H1 (cell line): Measurements from ENCODE around the gene DUS1L. TPM values are rescaled to one million over a fixed set of nuclear protein-coding genes. Genes with fewer than 3 reads are reported as not detected.

ENCODE experiments used
- CTCF ChIA-PET: fragments of 300-600 bp; sonication (Branson Sonifier 250); formaldehyde crosslinking; loops from one replicate; lab custom pipeline; 2021; ENCODE audit not compliant: partially characterized antibody; lab: Charles Lee
- POLR2A ChIA-PET: fragments of 300-600 bp; sonication (Branson Sonifier 250); formaldehyde crosslinking; loops from one replicate; lab custom pipeline; 2021; ENCODE audit warnings: inconsistent platforms; ENCODE audit not compliant: partially characterized antibody; lab: Charles Lee
- DNase-seq, 2 experiments: peaks; one replicate each; pipeline versions ENCODE4 v3.0.0 to v3.0.0-alpha.2; 2010 to 2022; ENCODE audit warnings: low spot score in 2 of 2, low read depth in 1 of 2, mixed read lengths in 1 of 2
- FAIRE-seq: peaks from 2 replicates; lab custom pipeline; 2011; peaks lifted over from hg19 to GRCh38; lab: Jason Lieb, UNC
- H2AFZ ChIP-seq: 2 replicates; pipeline ENCODE4 v1.8.1; 2012; ENCODE audit warnings: low read length, inconsistent platforms
- H2AK5ac ChIP-seq: 2 replicates; pipeline ENCODE4 v1.6.1; 2013; ENCODE audit warnings: low read depth, low read length
- H2BK120ac ChIP-seq: replicated peaks from 2 replicates; pipeline ENCODE3; 2013; ENCODE audit warnings: low read depth, low read length, inconsistent platforms
- H2BK12ac ChIP-seq: 2 replicates; pipeline ENCODE4 v1.6.1; 2013; ENCODE audit warnings: low read depth, low read length
- H2BK15ac ChIP-seq: 2 replicates; pipeline ENCODE4 v1.6.1; 2013; ENCODE audit warnings: low read length
- H2BK20ac ChIP-seq: 2 replicates; pipeline ENCODE4 v1.6.1; 2013; ENCODE audit warnings: low read length
- H2BK5ac ChIP-seq: 2 replicates; pipeline ENCODE4 v1.6.1; 2013; ENCODE audit warnings: low read depth, low read length
- H3K14ac ChIP-seq: 2 replicates; pipeline ENCODE4 v1.6.1; 2013; ENCODE audit warnings: inconsistent platforms; ENCODE audit not compliant: insufficient read length
- H3K18ac ChIP-seq: 2 replicates; pipeline ENCODE4 v1.6.1; 2013; ENCODE audit warnings: low read length; ENCODE audit errors: extremely low read depth
- H3K23ac ChIP-seq: 2 replicates; pipeline ENCODE4 v1.6.1; 2013; ENCODE audit warnings: inconsistent platforms; ENCODE audit not compliant: insufficient read length
- H3K23me2 ChIP-seq: 2 replicates; pipeline ENCODE4 v1.6.1; 2013; ENCODE audit warnings: low read depth, low read length
- H3K27ac ChIP-seq: 2 replicates; pipeline ENCODE4 v1.6.1; 2011; ENCODE audit warnings: low read depth, low read length, inconsistent platforms
- H3K27me3 ChIP-seq, 4 experiments: replicated peaks in 1 of 4; 1 replicate in 1 of 4; 2 replicates in 3 of 4; pipeline versions ENCODE4 v1.6.1 to v1.8.1; 2011 to 2013; ENCODE audit warnings: low read length in 3 of 4, mild to moderate bottlenecking in 3 of 4, inconsistent platforms in 2 of 4, mixed read lengths in 2 of 4, moderate library complexity in 1 of 4; ENCODE audit not compliant: control insufficient read depth in 3 of 4, insufficient read depth in 3 of 4; ENCODE audit errors: extremely low read depth in 1 of 4
- H3K36me3 ChIP-seq, 4 experiments: 2 replicates each; pipeline versions ENCODE4 v1.6.1 to v1.8.1; 2011 to 2013; ENCODE audit warnings: mild to moderate bottlenecking in 4 of 4, low read length in 3 of 4, moderate library complexity in 2 of 4, control low read depth in 1 of 4, inconsistent platforms in 1 of 4; ENCODE audit not compliant: insufficient read depth in 4 of 4, control insufficient read depth in 2 of 4
- H3K4ac ChIP-seq: replicated peaks from 2 replicates; pipeline ENCODE3; 2013; ENCODE audit warnings: low read length, low read depth, mixed read lengths, inconsistent platforms; ENCODE audit not compliant: insufficient read length
- H3K4me1 ChIP-seq, 4 experiments: replicated peaks in 1 of 4; 1 replicate in 1 of 4; 2 replicates in 3 of 4; pipeline versions ENCODE4 v1.6.1 to v1.8.1; 2011 to 2013; ENCODE audit warnings: low read length in 3 of 4, inconsistent platforms in 2 of 4, mixed read lengths in 1 of 4; ENCODE audit not compliant: insufficient read depth in 4 of 4, control insufficient read depth in 3 of 4
- H3K4me2 ChIP-seq, 2 experiments: 2 replicates each; pipeline versions ENCODE4 v1.6.1 to v1.8.1; 2011 to 2013; ENCODE audit warnings: low read depth in 2 of 2, low read length in 2 of 2, control low read depth in 1 of 2, inconsistent platforms in 1 of 2, mild to moderate bottlenecking in 1 of 2; ENCODE audit not compliant: insufficient read depth in 1 of 2
- H3K4me3 ChIP-seq, 4 experiments: fragments of 200-600, 300-600 bp in 1 of 4; sonication (generic), shearing (Covaris generic), sonication (Bioruptor Twin) in 1 of 4; 2 replicates each; pipeline versions ENCODE4 v1.5.1 to v1.8.1; 2011 to 2016; ENCODE audit warnings: low read length in 4 of 4, low read depth in 3 of 4, control low read depth in 2 of 4, inconsistent platforms in 2 of 4, mild to moderate bottlenecking in 2 of 4, mixed read lengths in 1 of 4, moderate library complexity in 1 of 4; ENCODE audit not compliant: insufficient read depth in 2 of 4; ENCODE audit errors: extremely low read depth in 1 of 4
- H3K56ac ChIP-seq: replicated peaks from 2 replicates; pipeline ENCODE3; 2013; ENCODE audit warnings: low read depth, mild to moderate bottlenecking, mixed read lengths, low read length, inconsistent platforms; ENCODE audit not compliant: insufficient read length
- H3K79me1 ChIP-seq: 2 replicates; pipeline ENCODE4 v1.6.1; 2013; ENCODE audit warnings: low read depth, low read length, control low read depth
- H3K79me2 ChIP-seq, 2 experiments: 2 replicates each; pipeline versions ENCODE4 v1.6.1 to v1.8.1; 2012 to 2013; ENCODE audit warnings: low read length in 2 of 2, mild to moderate bottlenecking in 2 of 2, inconsistent platforms in 1 of 2; ENCODE audit not compliant: insufficient read depth in 2 of 2, control insufficient read depth in 1 of 2
- H3K9ac ChIP-seq, 4 experiments: replicated peaks in 1 of 4; 1 replicate in 1 of 4; 2 replicates in 3 of 4; pipeline versions ENCODE4 v1.6.1 to v1.8.1; 2011 to 2013; ENCODE audit warnings: low read depth in 3 of 4, low read length in 3 of 4, control low read depth in 2 of 4, mild to moderate bottlenecking in 2 of 4, moderate library complexity in 2 of 4, inconsistent platforms in 1 of 4; ENCODE audit errors: extremely low read depth in 1 of 4
- H3K9me3 ChIP-seq, 2 experiments: 2 replicates each; pipeline versions ENCODE4 v1.6.1 to v1.8.1; 2012 to 2013; ENCODE audit warnings: mild to moderate bottlenecking in 2 of 2, moderate library complexity in 2 of 2, control low read depth in 1 of 2, inconsistent platforms in 1 of 2, low read depth in 1 of 2, low read length in 1 of 2, mixed read lengths in 1 of 2; ENCODE audit not compliant: insufficient read depth in 2 of 2
- H4K20me1 ChIP-seq, 2 experiments: replicated peaks in 1 of 2; 2 replicates each; pipeline versions ENCODE3 to v1.8.1; 2011 to 2013; ENCODE audit warnings: inconsistent platforms in 2 of 2, low read length in 2 of 2, mild to moderate bottlenecking in 1 of 2; ENCODE audit not compliant: insufficient read depth in 2 of 2, control insufficient read depth in 1 of 2
- H4K5ac ChIP-seq: 2 replicates; pipeline ENCODE4 v1.6.1; 2013; ENCODE audit warnings: low read length, low read depth, mixed read lengths, inconsistent platforms; ENCODE audit not compliant: insufficient read length
- H4K8ac ChIP-seq: 2 replicates; pipeline ENCODE4 v1.8.0; 2013; ENCODE audit warnings: mild to moderate bottlenecking, moderate library complexity, low read length, inconsistent platforms; ENCODE audit not compliant: insufficient read depth; ENCODE audit errors: extremely low read depth
- H4K91ac ChIP-seq: replicated peaks from 2 replicates; pipeline ENCODE3; 2013; ENCODE audit warnings: low read length, mixed read lengths, inconsistent platforms; ENCODE audit not compliant: insufficient read length
- CTCF ChIP-seq, 3 experiments: IDR thresholded peaks; 1 replicate in 2 of 3; 2 replicates in 1 of 3; pipeline versions ENCODE4 v1.5.1 to v1.6.1; 2011; ENCODE audit warnings: low read length in 3 of 3, mild to moderate bottlenecking in 3 of 3, inconsistent platforms in 2 of 3, low read depth in 1 of 3, moderate library complexity in 1 of 3; ENCODE audit not compliant: insufficient read depth in 1 of 3; ENCODE audit errors: control extremely low read depth in 1 of 3
- EP300 ChIP-seq, 2 experiments: IDR thresholded peaks; 1 replicate in 1 of 2; 2 replicates in 1 of 2; pipeline ENCODE4 v1.6.1; 2011 to 2012; ENCODE audit warnings: low read depth in 2 of 2, low read length in 2 of 2, mild to moderate bottlenecking in 2 of 2, borderline replicate concordance in 1 of 2, inconsistent platforms in 1 of 2, moderate library complexity in 1 of 2
- KDM5A ChIP-seq: fragments of 200-600 bp; IDR thresholded peaks from 2 replicates; pipeline ENCODE4 v1.7.1; 2012; ENCODE audit warnings: mild to moderate bottlenecking, low read length, inconsistent platforms, mixed read lengths
- NANOG ChIP-seq: IDR thresholded peaks from 2 replicates; pipeline ENCODE4 v1.6.1; 2011; ENCODE audit warnings: low read length, low read depth, mild to moderate bottlenecking, inconsistent platforms; ENCODE audit not compliant: insufficient read depth, poor library complexity, severe bottlenecking
- RBBP5 ChIP-seq: IDR thresholded peaks from 2 replicates; pipeline ENCODE4 v1.7.1; 2012; ENCODE audit warnings: low read depth, mild to moderate bottlenecking, inconsistent platforms, low read length, moderate library complexity, borderline replicate concordance
- SP2 ChIP-seq: IDR thresholded peaks from 2 replicates; pipeline ENCODE4 v1.6.1; 2012; ENCODE audit warnings: mild to moderate bottlenecking, low read length, inconsistent platforms
- TEAD4 ChIP-seq: IDR thresholded peaks from 2 replicates; pipeline ENCODE4 v1.6.1; 2012; ENCODE audit warnings: low read depth, low read length, inconsistent platforms, mixed read lengths
- WGBS, 2 experiments: shearing (Covaris generic) in 1 of 2; methylation state at CpG; one replicate each; pipeline versions ENCODE4 v1.1.6 to v1.1.7; 2013 to 2015; ENCODE audit warnings: low lambda C conversion rate in 2 of 2, mixed read lengths in 2 of 2, inconsistent platforms in 1 of 2, low coverage in 1 of 2, missing lambda C conversion rate in 1 of 2; ENCODE audit not compliant: insufficient replicate concordance in 2 of 2, insufficient coverage in 1 of 2, insufficient read length in 1 of 2; ENCODE audit errors: extremely low coverage in 1 of 2, missing lambda C conversion rate in 1 of 2; 5-methylcytosine and 5-hydroxymethylcytosine counted together
- polyA plus RNA-seq, 7 experiments: library from polyadenylated mRNA; depleted of rRNA in 3 of 7; stranded (reverse) in 5 of 7; unstranded in 2 of 7; fragments of >200 nt in 5 of 7; fragments of 200-250 nt in 2 of 7; gene quantifications; 1 replicate in 5 of 7; 2 replicates in 1 of 7; 4 replicates in 1 of 7; pipeline versions ENCODE4 v1.2.1 to v1.2.3, GENCODE V29; 2011 to 2013; ENCODE audit warnings: missing spikeins in 2 of 7, mixed read lengths in 2 of 7
- total RNA-seq: library from RNA; stranded (reverse); fragmentation: NEBNext Ultra II Directional; extraction: Animal tissue kit (Norgen Biotek cat#: 25700); gene quantifications from 2 replicates; pipeline ENCODE4 v1.2.1, GENCODE V29; 2021

DUS1L gene
- total and polyA plus RNA-seq, 2 of the 8 experiments (the other 6 are each of a cell fraction or from before 2014, with no cell fraction given): 34.5 to 69.1 TPM

DNA sequence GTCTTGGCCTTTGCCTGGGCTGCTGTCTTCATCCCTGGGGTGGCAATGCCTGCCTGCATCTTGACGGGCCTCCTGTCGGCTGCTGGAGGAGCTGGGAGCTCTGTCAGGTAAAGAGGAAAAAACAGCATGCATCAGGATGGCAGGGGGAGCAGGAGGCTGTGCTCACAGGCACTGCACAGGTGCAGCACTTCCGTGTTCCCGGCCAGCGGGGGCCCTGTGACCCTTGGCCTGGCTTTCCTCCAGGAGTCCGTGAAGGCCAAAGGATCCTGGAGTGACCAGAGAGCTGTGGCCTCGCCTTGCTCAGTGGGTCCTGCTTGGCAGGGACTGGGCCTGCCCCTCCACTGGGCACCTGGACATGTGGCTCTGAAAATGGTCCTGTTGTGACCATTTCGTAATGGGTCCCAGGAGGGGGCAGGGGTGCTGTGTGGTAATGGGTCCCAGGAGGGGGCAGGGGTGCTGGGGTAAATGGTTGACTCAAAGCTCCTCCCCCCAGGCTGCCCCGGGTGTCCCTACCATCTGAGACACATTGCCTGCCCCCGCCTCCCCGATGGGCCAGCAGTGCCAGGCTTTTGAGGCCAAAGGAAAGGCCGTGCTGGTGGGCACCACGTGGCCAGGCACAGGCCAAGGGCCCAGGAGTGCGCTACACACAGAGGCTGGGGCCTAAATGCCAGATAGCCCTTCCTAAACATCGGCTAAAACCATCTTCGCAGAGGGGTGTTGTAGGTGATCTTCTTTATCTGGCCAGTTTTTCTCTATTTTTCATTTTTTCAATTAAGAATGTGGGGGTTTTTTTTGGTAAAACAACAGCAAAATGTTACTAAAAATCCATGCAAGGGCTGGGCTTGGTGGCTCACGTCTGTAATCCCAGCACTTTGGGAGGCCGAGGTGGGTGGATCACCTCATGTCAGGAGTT lies 36.4 kb upstream of the DUS1L start:
- Histone ChIP-seq H2AFZ (no peak overlapping the region), H3K9me3 (no peaks in the 10 kb centered on the region), H3K4ac (peak overlapping the region; percentile 72), H3K18ac (peak overlapping the region; percentile 60; the same call in 1 of the 2 replicates), H2BK5ac (0 out of 2 replicates have a peak overlapping the region, but pooled peaks have one; percentile 58), H2BK12ac (no peak overlapping the region; the same call in 1 of the 2 replicates), H3K4me1 (peaks cover 0 to 62% (median 55%) of the 10 kb centered on the region in 4 experiments; a peak in 6 of 7 replicates), H2BK120ac (no peak overlapping the region), H3K36me3 (no peaks in the 10 kb centered on the region), H3K23ac (no peak overlapping the region), H3K79me1 (peaks cover 2% of the 10 kb centered on the region), H4K8ac (no peak overlapping the region; the same call in 1 of the 2 replicates), H3K23me2 (peaks cover 8% of the 10 kb centered on the region; the same call in 1 of the 2 replicates), H3K27ac (no peak overlapping the region), H2BK15ac (no peak overlapping the region), H3K79me2 (peaks cover 5 to 16% of the 10 kb centered on the region in 2 experiments; a peak in 3 of 4 replicates), H2BK20ac (0 out of 2 replicates have a peak overlapping the region, but pooled peaks have one; percentile 90), H3K27me3 (no peaks in the 10 kb centered on the region), H2AK5ac (no peak overlapping the region), H3K4me2 (no peak overlapping the region), H4K5ac (peak overlapping the region; percentile 44), H4K91ac (peak overlapping the region; percentile 37), H3K14ac (no peak overlapping the region), H3K4me3 (no peak overlapping the region), H3K9ac (no peak overlapping the region), H4K20me1 (peaks cover 0 to under 1% of the 10 kb centered on the region in 2 experiments), H3K56ac (peak overlapping the region; percentile 7)
- DNase-seq: no peak
- ChIA-PET CTCF (interaction anchor here (0.7 to 6.5 kb wide), 6 partner anchors 15 to 72 kb away, joined by 3 to 61 read pairs (median 8); no protein-coding TSS in a partner anchor), POLR2A (interaction anchor here (0.6 to 1.9 kb wide), 10 partner anchors 10 to 380 kb away, joined by 3 to 6 read pairs (median 4); no protein-coding TSS in a partner anchor)
- no peak for FAIRE-seq
- WGBS, 2 experiments: 84% methylated on average over 17 of the region's 18 CpGs; no CpG with 5 or more reads in 1 of the 2 experiments
- no peak for TF ChIP-seq KDM5A
- TF ChIP-seq SP2: no peak
- no peak for TF ChIP-seq NANOG
- TF ChIP-seq EP300 (IDR thresholded peaks at IDR 0.05; ENCODE audit: borderline replicate concordance in 1 of 2, low read depth in 2 of 2, low read length in 2 of 2): no peak
- no peak for TF ChIP-seq CTCF (IDR thresholded peaks at IDR 0.05; ENCODE audit: control extremely low read depth in 1 of 3, insufficient read depth in 1 of 3, low read depth in 1 of 3, low read length in 3 of 3)
- TF ChIP-seq TEAD4: no peak
- TF ChIP-seq RBBP5: no peak
